ENCODE measurements around the gene FOCAD. TPM values are rescaled to one million over a fixed set of nuclear protein-coding genes. Genes with fewer than 3 reads are reported as not detected.

The FOCAD gene
- total RNA-seq, 1 experiment from 2014 or later, result 40.7 TPM

GRCh38 chr9:20640331-20641187 lies 43.5 kb upstream of the FOCAD start:
- ChIA-PET CTCF (no interaction called here), POLR2A (interaction anchor here (0.9 kb wide), 1 partner anchor 18 kb away, joined by 3 read pairs; the partner anchor contains the start of gene MLLT3), RAD21 (ENCODE audit: low non-redundant PET in 1 of 2, low total read pairs in 2 of 2, uncharacterized antibody in 2 of 2, unreplicated experiment in 2 of 2) (no interaction called here)
- ATAC-seq (peak; percentile 63; the same call in 1 of the 2 replicates), DNase-seq (ENCODE audit: low read depth, low spot score) (no peak)
- Histone ChIP-seq H4K20me1 (ENCODE audit: insufficient read depth) (no peaks in the 10 kb centered on the region), H3K9me2 (ENCODE audit: insufficient read depth) (no peaks in the 10 kb centered on the region), H3K4me2 (ENCODE audit: low read length) (peak overlapping the region; percentile 4; the same call in 1 of the 2 replicates), H3K9ac (ENCODE audit: low read length) (no peak overlapping the region), H3K27me3 (ENCODE audit: insufficient read depth, low read length) (no peaks in the 10 kb centered on the region), H3K4me1 (ENCODE audit: control insufficient read depth in 1 of 2, insufficient read depth in 2 of 2, low read length in 2 of 2) (peaks cover 3 to 8% of the 10 kb centered on the region in 2 experiments; a peak in 3 of 4 replicates), H3K27ac (ENCODE audit: low read depth, low read length) (no peak overlapping the region), H3K4me3 (replicated peaks in 1 of 2; ENCODE audit: low read depth in 1 of 2, low read length in 2 of 2) (no peak overlapping the region), H3K9me3 (ENCODE audit: control insufficient read depth in 1 of 2, insufficient read depth in 1 of 2, low read depth in 1 of 2, low read length in 2 of 2) (no peaks in the 10 kb centered on the region), H3K79me2 (ENCODE audit: insufficient read depth, low read length) (no peaks in the 10 kb centered on the region), H2AFZ (ENCODE audit: low read depth, low read length, poor library complexity, severe bottlenecking) (peak overlapping the region; percentile 52), H3K36me3 (ENCODE audit: control insufficient read depth in 1 of 2, insufficient read depth in 2 of 2, low read length in 2 of 2) (no peaks in the 10 kb centered on the region)
- intact Hi-C loops (cut with micrococcal nuclease), result no loop called here
- no peak for TF ChIP-seq SIN3A (IDR thresholded peaks at IDR 0.05; ENCODE audit: low read depth)
- peak; percentile 57 for TF ChIP-seq TCF7L2 (IDR thresholded peaks at IDR 0.05; ENCODE audit: borderline replicate concordance, extremely low read depth, insufficient read depth, insufficient read length)
- no TSS peak for BruUV-seq (replicated peaks)

GRCh38 chr9:20642045-20642444 lies 42.0 kb upstream of the FOCAD start:
- BruUV-seq (replicated peaks), result no TSS peak
- Histone ChIP-seq H3K36me3 (ENCODE audit: control insufficient read depth in 1 of 2, insufficient read depth in 2 of 2, low read length in 2 of 2) (no peaks in the 10 kb centered on the region), H3K9me3 (ENCODE audit: control insufficient read depth in 1 of 2, insufficient read depth in 1 of 2, low read depth in 1 of 2, low read length in 2 of 2) (no peaks in the 10 kb centered on the region), H3K79me2 (ENCODE audit: insufficient read depth, low read length) (no peaks in the 10 kb centered on the region), H3K4me3 (replicated peaks in 1 of 2; ENCODE audit: low read depth in 1 of 2, low read length in 2 of 2) (no peak overlapping the region), H2AFZ (ENCODE audit: low read depth, low read length, poor library complexity, severe bottlenecking) (no peak overlapping the region), H3K9me2 (ENCODE audit: insufficient read depth) (no peaks in the 10 kb centered on the region), H3K27me3 (ENCODE audit: insufficient read depth, low read length) (no peaks in the 10 kb centered on the region), H3K4me1 (ENCODE audit: control insufficient read depth in 1 of 2, insufficient read depth in 2 of 2, low read length in 2 of 2) (peaks cover 3 to 8% of the 10 kb centered on the region in 2 experiments; a peak in 3 of 4 replicates), H3K9ac (ENCODE audit: low read length) (no peak overlapping the region), H3K4me2 (ENCODE audit: low read length) (no peak overlapping the region), H4K20me1 (ENCODE audit: insufficient read depth) (no peaks in the 10 kb centered on the region), H3K27ac (ENCODE audit: low read depth, low read length) (no peak overlapping the region)
- RAD21 ChIA-PET (ENCODE audit: low non-redundant PET in 1 of 2, low total read pairs in 2 of 2, uncharacterized antibody in 2 of 2, unreplicated experiment in 2 of 2), result no interaction called here
- DNase-seq (ENCODE audit: low read depth, low spot score) (no peak), ATAC-seq (no peak)
- intact Hi-C loops (cut with micrococcal nuclease), result no loop called here
- CTCF ChIA-PET, result interaction anchor here (1.1 kb wide), 1 partner anchor 18 kb away, joined by 3 read pairs; no protein-coding TSS in a partner anchor
- POLR2A ChIA-PET, result no interaction called here
- TF ChIP-seq ZFX (IDR thresholded peaks at IDR 0.05), result no peak
- TF ChIP-seq ATF3 (IDR thresholded peaks at IDR 0.05), result no peak
- no peak for TF ChIP-seq RAD21 (IDR thresholded peaks at IDR 0.05; ENCODE audit: low read depth)
- no peak for TF ChIP-seq EGR1 (IDR thresholded peaks at IDR 0.05; ENCODE audit: low read depth)
- no peak for TF ChIP-seq SIN3A (IDR thresholded peaks at IDR 0.05; ENCODE audit: low read depth)
- no peak for TF ChIP-seq CBX3 (IDR thresholded peaks at IDR 0.05; ENCODE audit: low read depth)
- TF ChIP-seq REST (IDR thresholded peaks at IDR 0.05; ENCODE audit: low read depth), result no peak
- no peak for TF ChIP-seq EZH2 (IDR thresholded peaks at IDR 0.05)
- TF ChIP-seq JUND (IDR thresholded peaks at IDR 0.05), result no peak
- TF ChIP-seq MAX (IDR thresholded peaks at IDR 0.05), result no peak
- no peak for TF ChIP-seq SP1 (IDR thresholded peaks at IDR 0.05; ENCODE audit: low read depth)
- TF ChIP-seq SRF (IDR thresholded peaks at IDR 0.05; ENCODE audit: low read depth), result no peak
- TF ChIP-seq YY1 (IDR thresholded peaks at IDR 0.05; ENCODE audit: extremely low read depth, insufficient replicate concordance, low read depth, low read length), result no peak
- TF ChIP-seq FOSL1 (IDR thresholded peaks at IDR 0.05; ENCODE audit: low read depth), result no peak

Data from HCT116 (cell line).